Measurements from ENCODE around the gene MYMX. TPM values are rescaled to one million over a fixed set of nuclear protein-coding genes. Genes with fewer than 3 reads are reported as not detected.

MYMX gene
- polyA plus RNA-seq, 1 donor from 2014 or later: not detected

- TF ChIP-seq MXI1 (conservative IDR thresholded peaks at IDR 0.05; ENCODE audit: poor library complexity, severe bottlenecking): no peak
- peak; percentile 25 for TF ChIP-seq SMC3 (conservative IDR thresholded peaks at IDR 0.05; ENCODE audit: poor library complexity)
- peak; percentile 24 for TF ChIP-seq RAD21 (conservative IDR thresholded peaks at IDR 0.05)
- TF ChIP-seq CTCF (IDR thresholded peaks at IDR 0.05; ENCODE audit: poor library complexity, severe bottlenecking): peak; percentile 45
- TF ChIP-seq POLR2AphosphoS5 (IDR thresholded peaks at IDR 0.05): no peak
- H3K4me3 ChIP-seq (ENCODE audit: low read length): no peak overlapping the region
- no peak overlapping the region for H3K4me2 ChIP-seq (ENCODE audit: low read length)
- H3K9me2 ChIP-seq (ENCODE audit: insufficient read depth, low read length): no peaks in the 10 kb centered on the region
- H4K20me1 ChIP-seq (ENCODE audit: insufficient read depth): no peaks in the 10 kb centered on the region
- H3F3A ChIP-seq (ENCODE audit: insufficient read depth, low read length, poor library complexity, severe bottlenecking): no peaks in the 10 kb centered on the region
- H3K27ac ChIP-seq (ENCODE audit: low read length): no peak overlapping the region
- H3K79me2 ChIP-seq (replicated peaks; ENCODE audit: insufficient read depth, low read length): no peaks in the 10 kb centered on the region
- no peak overlapping the region for H2AFZ ChIP-seq (ENCODE audit: low read depth, low read length)
- no peaks in the 10 kb centered on the region for H3K27me3 ChIP-seq (ENCODE audit: insufficient read depth, low read depth, low read length)
- no peak overlapping the region for H3K9ac ChIP-seq (ENCODE audit: low read length)
- H3K9me3 ChIP-seq (ENCODE audit: low read length): no peaks in the 10 kb centered on the region
- H3K36me3 ChIP-seq (ENCODE audit: insufficient read depth, low read length): no peaks in the 10 kb centered on the region
Measured at GRCh38 chr6:44234101-44235025, 17.6 kb downstream of the MYMX start.

GRCh38 chr6:44235269-44235668, 18.5 kb downstream of the MYMX start:
- no peaks in the 10 kb centered on the region for H3K79me2 ChIP-seq (replicated peaks; ENCODE audit: insufficient read depth, low read length)
- no peaks in the 10 kb centered on the region for H3K9me2 ChIP-seq (ENCODE audit: insufficient read depth, low read length)
- H2AFZ ChIP-seq (ENCODE audit: low read depth, low read length): no peak overlapping the region
- no peaks in the 10 kb centered on the region for H3F3A ChIP-seq (ENCODE audit: insufficient read depth, low read length, poor library complexity, severe bottlenecking)
- H3K9me3 ChIP-seq (ENCODE audit: low read length): no peaks in the 10 kb centered on the region
- no peak overlapping the region for H3K4me3 ChIP-seq (ENCODE audit: low read length)
- no peak for TF ChIP-seq SMC3 (conservative IDR thresholded peaks at IDR 0.05; ENCODE audit: poor library complexity)
- TF ChIP-seq MXI1 (conservative IDR thresholded peaks at IDR 0.05; ENCODE audit: poor library complexity, severe bottlenecking): no peak
- no peak for TF ChIP-seq EP300 (conservative IDR thresholded peaks at IDR 0.05; ENCODE audit: poor library complexity, severe bottlenecking)
- TF ChIP-seq CTCF (IDR thresholded peaks at IDR 0.05; ENCODE audit: poor library complexity, severe bottlenecking): no peak
- no peak for TF ChIP-seq TAF1 (IDR thresholded peaks at IDR 0.05; ENCODE audit: low read depth)
- H3K36me3 ChIP-seq (ENCODE audit: insufficient read depth, low read length): no peaks in the 10 kb centered on the region
- no peak overlapping the region for H3K4me2 ChIP-seq (ENCODE audit: low read length)
- H3K9ac ChIP-seq (ENCODE audit: low read length): no peak overlapping the region
- no peak overlapping the region for H3K27ac ChIP-seq (ENCODE audit: low read length)
- H4K20me1 ChIP-seq (ENCODE audit: insufficient read depth): no peaks in the 10 kb centered on the region
- no peaks in the 10 kb centered on the region for H3K27me3 ChIP-seq (ENCODE audit: insufficient read depth, low read depth, low read length)

- Histone ChIP-seq H3K9me3 (ENCODE audit: low read length) (no peaks in the 10 kb centered on the region), H3K27ac (ENCODE audit: low read length) (no peak overlapping the region), H3F3A (ENCODE audit: insufficient read depth, low read length, poor library complexity, severe bottlenecking) (no peaks in the 10 kb centered on the region), H2AFZ (ENCODE audit: low read depth, low read length) (no peak overlapping the region), H3K4me3 (ENCODE audit: low read length) (no peak overlapping the region), H3K36me3 (ENCODE audit: insufficient read depth, low read length) (no peaks in the 10 kb centered on the region), H3K4me2 (ENCODE audit: low read length) (no peak overlapping the region), H3K79me2 (replicated peaks; ENCODE audit: insufficient read depth, low read length) (no peaks in the 10 kb centered on the region), H3K9ac (ENCODE audit: low read length) (no peak overlapping the region), H4K20me1 (ENCODE audit: insufficient read depth) (no peaks in the 10 kb centered on the region), H3K27me3 (ENCODE audit: insufficient read depth, low read depth, low read length) (no peaks in the 10 kb centered on the region), H3K9me2 (ENCODE audit: insufficient read depth, low read length) (no peaks in the 10 kb centered on the region)
- no peak for TF ChIP-seq POLR2AphosphoS5 (IDR thresholded peaks at IDR 0.05)
- no peak for TF ChIP-seq REST (IDR thresholded peaks at IDR 0.05; ENCODE audit: borderline replicate concordance)
- TF ChIP-seq EZH2 (IDR thresholded peaks at IDR 0.05; ENCODE audit: borderline replicate concordance, insufficient read depth, low read length, poor library complexity, severe bottlenecking): no peak
- TF ChIP-seq MXI1 (conservative IDR thresholded peaks at IDR 0.05; ENCODE audit: poor library complexity, severe bottlenecking): no peak
- TF ChIP-seq EP300 (conservative IDR thresholded peaks at IDR 0.05; ENCODE audit: poor library complexity, severe bottlenecking): no peak
- TF ChIP-seq RAD21 (conservative IDR thresholded peaks at IDR 0.05): no peak
- TF ChIP-seq CTCF (IDR thresholded peaks at IDR 0.05; ENCODE audit: poor library complexity, severe bottlenecking): no peak
- no peak for TF ChIP-seq TAF1 (IDR thresholded peaks at IDR 0.05; ENCODE audit: low read depth)
Measured at GRCh38 chr6:44235891-44236516, 19.3 kb downstream of the MYMX start.

Measured in neural cell (in vitro differentiated cells).